BJ (cell line): Measurements from ENCODE around the gene KIAA1958. TPM values are rescaled to one million over a fixed set of nuclear protein-coding genes. Genes with fewer than 3 reads are reported as not detected.

Experiments
- CTCF ChIA-PET: fragments of 350-600 bp; formaldehyde crosslinking; extraction: SDS; loops from one replicate; lab custom pipeline; 2021; ENCODE audit warnings: antibody characterized with exemption, inconsistent platforms; lab: Yijun Ruan, JAX
- POLR2A ChIA-PET: fragments of 300-600 bp; sonication (Branson Sonifier 250); formaldehyde crosslinking; extraction: SDS; loops from one replicate; lab custom pipeline; 2021; ENCODE audit warnings: antibody characterized with exemption; lab: Charles Lee
- DNase-seq: peaks from one replicate; pipeline ENCODE4 v3.0.0-alpha.2; 2011; ENCODE audit warnings: low read depth
- H3K27me3 ChIP-seq: 2 replicates; pipeline ENCODE4 v1.6.0; 2011; ENCODE audit warnings: low read length; ENCODE audit not compliant: control insufficient read depth, insufficient read depth
- H3K36me3 ChIP-seq: 2 replicates; pipeline ENCODE4 v1.5.1; 2011; ENCODE audit warnings: low read length; ENCODE audit not compliant: control insufficient read depth, insufficient read depth
- H3K4me3 ChIP-seq: 2 replicates; pipeline ENCODE4 v1.5.1; 2011; ENCODE audit warnings: low read depth, mild to moderate bottlenecking, control low read depth, low read length
- polyA plus RNA-seq: library from polyadenylated mRNA; depleted of rRNA; stranded (reverse); fragments of >200 nt; gene quantifications from 2 replicates; pipeline ENCODE4 v1.2.3, GENCODE V29; 2011
- TF ChIP-seq, protein P1 (sequence below): IDR thresholded peaks from 2 replicates; pipeline ENCODE4 v1.5.1; 2011; ENCODE audit warnings: low read depth, mild to moderate bottlenecking, control low read depth, inconsistent platforms, low read length, moderate library complexity; ENCODE audit not compliant: insufficient read depth

The KIAA1958 gene
- polyA plus RNA-seq, 1 experiment: 2.2 TPM

DNA sequence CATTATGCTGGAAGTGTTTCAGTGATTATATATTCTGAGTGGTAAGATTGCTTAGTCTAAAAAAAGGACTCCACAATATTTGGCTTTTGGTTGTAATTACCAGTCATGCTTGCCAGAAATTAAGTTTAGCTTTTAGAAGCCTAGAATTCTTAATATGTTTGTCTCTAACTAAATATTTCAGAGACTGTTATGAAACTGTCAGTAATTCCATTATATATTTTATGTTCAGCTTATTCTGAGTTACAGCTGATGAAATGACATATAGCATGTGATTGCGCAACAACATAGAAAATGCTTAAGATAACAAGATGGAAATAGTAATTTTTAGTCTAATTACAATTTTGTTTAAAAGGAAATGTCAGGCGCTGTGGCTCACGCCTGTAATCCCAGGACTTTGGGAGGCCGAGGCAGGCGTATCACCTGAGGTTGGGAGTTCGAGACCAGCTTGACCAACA is 44.2 kb downstream of the KIAA1958 start:
- POLR2A ChIA-PET: no interaction called here
- H3K36me3 ChIP-seq: no peaks in the 10 kb centered on the region
- DNase-seq: no peak
- TF ChIP-seq, protein P1, sequence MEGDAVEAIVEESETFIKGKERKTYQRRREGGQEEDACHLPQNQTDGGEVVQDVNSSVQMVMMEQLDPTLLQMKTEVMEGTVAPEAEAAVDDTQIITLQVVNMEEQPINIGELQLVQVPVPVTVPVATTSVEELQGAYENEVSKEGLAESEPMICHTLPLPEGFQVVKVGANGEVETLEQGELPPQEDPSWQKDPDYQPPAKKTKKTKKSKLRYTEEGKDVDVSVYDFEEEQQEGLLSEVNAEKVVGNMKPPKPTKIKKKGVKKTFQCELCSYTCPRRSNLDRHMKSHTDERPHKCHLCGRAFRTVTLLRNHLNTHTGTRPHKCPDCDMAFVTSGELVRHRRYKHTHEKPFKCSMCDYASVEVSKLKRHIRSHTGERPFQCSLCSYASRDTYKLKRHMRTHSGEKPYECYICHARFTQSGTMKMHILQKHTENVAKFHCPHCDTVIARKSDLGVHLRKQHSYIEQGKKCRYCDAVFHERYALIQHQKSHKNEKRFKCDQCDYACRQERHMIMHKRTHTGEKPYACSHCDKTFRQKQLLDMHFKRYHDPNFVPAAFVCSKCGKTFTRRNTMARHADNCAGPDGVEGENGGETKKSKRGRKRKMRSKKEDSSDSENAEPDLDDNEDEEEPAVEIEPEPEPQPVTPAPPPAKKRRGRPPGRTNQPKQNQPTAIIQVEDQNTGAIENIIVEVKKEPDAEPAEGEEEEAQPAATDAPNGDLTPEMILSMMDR: no peak
- CTCF ChIA-PET: no interaction called here
- H3K4me3 ChIP-seq: no peak overlapping the region
- no peaks in the 10 kb centered on the region for H3K27me3 ChIP-seq

DNA sequence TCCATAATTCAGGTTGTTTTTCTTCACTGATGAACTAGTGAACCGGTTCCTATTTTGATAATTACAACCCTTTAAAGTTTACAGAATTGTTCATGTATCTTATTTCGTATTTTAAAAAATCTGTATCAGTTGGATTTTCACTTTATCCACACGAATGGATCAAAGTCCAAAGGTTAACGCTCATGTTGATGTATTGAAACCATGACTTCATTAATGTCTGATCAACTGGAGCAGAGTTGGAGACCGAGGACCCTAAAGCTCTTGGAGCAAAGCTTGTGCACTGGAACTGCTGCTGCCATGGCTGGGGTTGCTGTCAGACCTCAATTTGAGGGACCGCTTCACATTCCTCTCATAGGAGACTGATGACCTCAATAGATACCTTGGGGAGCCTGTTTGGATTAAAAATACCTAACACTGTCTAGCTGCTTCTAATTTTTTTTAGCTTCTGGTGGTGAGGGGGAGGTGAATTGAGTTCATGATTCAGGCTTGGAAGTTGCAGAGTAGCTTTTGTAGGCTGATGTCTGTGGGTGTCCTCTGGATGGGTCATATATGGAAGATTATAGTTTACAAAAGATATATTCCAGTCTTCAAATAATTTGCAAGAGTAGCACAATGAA is 45.1 kb downstream of the KIAA1958 start:
- no peak overlapping the region for H3K4me3 ChIP-seq
- no peaks in the 10 kb centered on the region for H3K36me3 ChIP-seq
- ChIA-PET CTCF (interaction anchor here (1.2 kb wide), 1 partner anchor 23 kb away, joined by 5 read pairs; no protein-coding TSS in a partner anchor), POLR2A (no interaction called here)
- no peaks in the 10 kb centered on the region for H3K27me3 ChIP-seq
- DNase-seq: no peak
- TF ChIP-seq, protein P1: no peak

DNA sequence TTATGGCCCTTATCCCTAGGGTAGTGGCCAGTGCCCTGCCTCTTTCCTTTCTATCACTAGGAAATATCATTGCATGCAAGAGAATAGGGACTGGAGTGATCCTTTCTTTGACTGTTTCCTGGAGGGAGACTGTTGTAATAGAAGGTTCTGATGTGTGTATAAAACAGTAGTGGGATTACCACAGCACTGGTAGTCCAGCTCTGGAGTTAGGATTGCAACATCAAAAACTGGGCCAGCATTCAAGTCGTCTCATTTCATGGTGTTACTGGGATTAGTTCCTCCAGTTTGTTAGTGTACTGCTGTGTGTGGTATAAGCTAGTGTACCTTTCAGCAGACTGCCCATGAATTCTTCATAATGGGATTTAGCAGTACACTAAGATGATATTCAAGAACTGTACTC is 45.8 kb downstream of the KIAA1958 start:
- CTCF ChIA-PET: interaction anchor here (1.2 kb wide), 1 partner anchor 24 kb away, joined by 5 read pairs; no protein-coding TSS in a partner anchor
- Histone ChIP-seq H3K27me3 (no peaks in the 10 kb centered on the region), H3K4me3 (no peak overlapping the region), H3K36me3 (no peaks in the 10 kb centered on the region)
- TF ChIP-seq, protein P1: no peak
- no peak for DNase-seq
- POLR2A ChIA-PET: interaction anchor here (0.7 kb wide), 1 partner anchor 842 kb away, joined by 3 read pairs; no protein-coding TSS in a partner anchor

DNA sequence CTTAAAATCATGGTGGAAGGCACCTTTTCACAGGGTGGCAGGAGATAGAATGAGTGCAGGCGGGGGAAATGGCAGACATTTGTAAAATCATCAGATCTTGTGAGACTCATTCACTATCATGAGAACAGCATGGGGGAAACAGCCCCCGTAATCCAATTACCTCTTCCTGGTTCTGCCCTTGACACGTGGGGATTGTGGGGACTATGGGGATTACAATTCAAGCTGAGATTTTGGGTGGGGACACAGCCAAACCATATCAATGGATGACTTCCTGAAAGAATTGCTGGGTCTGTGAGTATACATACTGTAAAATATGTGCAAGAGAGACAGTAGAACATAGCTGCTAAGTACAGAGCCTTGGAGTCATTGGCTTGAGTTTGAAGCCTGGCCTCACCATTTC is 47.0 kb downstream of the KIAA1958 start:
- CTCF ChIA-PET: interaction anchor here (0.8 kb wide), 1 partner anchor 46 kb away, joined by 3 read pairs; no protein-coding TSS in a partner anchor
- POLR2A ChIA-PET: no interaction called here
- no peaks in the 10 kb centered on the region for H3K36me3 ChIP-seq
- TF ChIP-seq, protein P1: no peak
- H3K27me3 ChIP-seq: no peaks in the 10 kb centered on the region
- no peak overlapping the region for H3K4me3 ChIP-seq
- no peak for DNase-seq

DNA sequence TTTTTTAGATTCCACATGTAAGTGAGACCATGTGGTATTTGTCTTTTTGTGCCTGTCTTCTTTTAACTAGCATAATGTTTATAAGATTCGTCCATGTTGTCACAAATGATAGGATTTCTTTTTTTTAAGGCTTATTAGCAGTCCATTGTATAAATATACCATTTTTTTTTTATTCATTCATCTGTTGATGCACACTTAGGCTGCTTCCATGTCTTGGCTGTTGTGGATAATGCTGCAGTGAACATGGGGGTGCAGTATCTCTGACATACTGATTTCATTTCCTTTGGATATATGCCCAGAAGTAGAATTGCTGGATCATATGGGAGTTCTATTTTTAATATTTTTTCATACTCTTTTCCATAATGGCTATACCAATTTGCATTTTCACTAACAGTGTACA is 48.7 kb downstream of the KIAA1958 start:
- TF ChIP-seq, protein P1: no peak
- H3K4me3 ChIP-seq: no peak overlapping the region
- ChIA-PET CTCF (no interaction called here), POLR2A (interaction anchor here (0.6 kb wide), 1 partner anchor 81 kb away, joined by 3 read pairs; no protein-coding TSS in a partner anchor)
- H3K36me3 ChIP-seq: no peaks in the 10 kb centered on the region
- H3K27me3 ChIP-seq: no peaks in the 10 kb centered on the region
- no peak for DNase-seq
